Measurements from ENCODE around the gene PRDX6. TPM values are rescaled to one million over a fixed set of nuclear protein-coding genes. Genes with fewer than 3 reads are reported as not detected.
"Not testable (repeated sequence)": the region's sequence is repeated elsewhere in the genome, so short reads cannot be mapped to it uniquely, and the experiment has no call there.

Gene PRDX6
- polyA plus RNA-seq, 1 donor: 561 TPM

DNA sequence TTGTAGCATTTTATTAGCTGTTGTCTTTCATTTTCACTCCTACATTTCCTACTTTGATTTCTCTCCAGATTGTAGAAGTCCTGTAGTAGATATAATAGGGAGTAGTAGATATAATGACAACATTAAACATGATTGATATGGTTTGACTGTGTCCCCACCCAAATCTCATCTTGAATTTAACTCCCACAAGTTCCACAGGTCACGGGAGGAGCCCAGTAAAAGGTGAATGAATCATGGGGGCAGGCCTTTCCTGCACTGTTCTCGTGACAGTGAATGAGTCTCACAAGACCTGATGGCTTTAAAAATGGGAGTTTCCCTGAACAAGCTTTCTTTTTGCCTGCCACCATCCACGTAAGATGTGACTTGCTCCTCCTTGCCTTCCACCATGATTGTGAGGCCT lies 7.5 kb upstream of the PRDX6 start:
- no peak for DNase-seq

DNA sequence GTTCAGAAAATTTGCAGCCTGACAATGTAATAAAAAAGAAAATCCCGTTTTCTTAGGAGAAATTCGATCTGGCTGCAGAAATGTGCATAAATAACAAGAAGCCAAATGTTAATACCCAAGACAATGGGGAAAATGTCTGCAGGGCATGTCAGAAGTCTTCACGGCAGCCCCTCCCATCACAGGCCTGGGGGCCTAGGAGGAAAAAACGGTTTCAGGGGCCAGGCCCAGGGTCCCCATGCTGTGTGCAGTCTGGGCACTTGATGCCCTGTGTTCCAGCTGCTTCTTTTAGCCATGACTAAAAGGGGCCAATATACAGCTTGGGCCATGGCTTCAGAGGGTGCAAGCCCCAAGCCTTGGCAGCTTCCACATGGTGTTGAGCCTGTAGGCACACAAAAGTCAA lies 6.5 kb upstream of the PRDX6 start:
- no peak for DNase-seq

DNA sequence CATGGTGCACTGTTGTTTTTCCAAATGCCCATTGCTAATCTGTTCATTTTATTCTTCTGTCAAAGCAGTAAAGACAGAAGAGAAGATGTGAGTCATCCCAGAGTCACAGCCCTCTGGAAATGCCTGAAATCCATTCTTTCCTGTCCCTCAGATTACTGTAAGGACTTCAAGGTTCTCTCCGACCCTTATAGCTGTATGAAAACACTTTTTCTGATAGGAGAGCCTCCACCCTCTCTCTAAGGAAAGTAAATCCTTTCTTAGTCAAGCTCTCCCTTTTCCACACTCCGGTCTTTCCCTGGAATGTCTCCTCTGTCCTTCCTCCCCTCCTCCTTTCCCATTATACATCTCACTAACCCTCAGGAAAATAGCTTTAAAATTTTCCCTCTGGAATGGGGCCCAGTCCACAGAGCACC lies 3.5 kb upstream of the PRDX6 start:
- DNase-seq: no peak

DNA sequence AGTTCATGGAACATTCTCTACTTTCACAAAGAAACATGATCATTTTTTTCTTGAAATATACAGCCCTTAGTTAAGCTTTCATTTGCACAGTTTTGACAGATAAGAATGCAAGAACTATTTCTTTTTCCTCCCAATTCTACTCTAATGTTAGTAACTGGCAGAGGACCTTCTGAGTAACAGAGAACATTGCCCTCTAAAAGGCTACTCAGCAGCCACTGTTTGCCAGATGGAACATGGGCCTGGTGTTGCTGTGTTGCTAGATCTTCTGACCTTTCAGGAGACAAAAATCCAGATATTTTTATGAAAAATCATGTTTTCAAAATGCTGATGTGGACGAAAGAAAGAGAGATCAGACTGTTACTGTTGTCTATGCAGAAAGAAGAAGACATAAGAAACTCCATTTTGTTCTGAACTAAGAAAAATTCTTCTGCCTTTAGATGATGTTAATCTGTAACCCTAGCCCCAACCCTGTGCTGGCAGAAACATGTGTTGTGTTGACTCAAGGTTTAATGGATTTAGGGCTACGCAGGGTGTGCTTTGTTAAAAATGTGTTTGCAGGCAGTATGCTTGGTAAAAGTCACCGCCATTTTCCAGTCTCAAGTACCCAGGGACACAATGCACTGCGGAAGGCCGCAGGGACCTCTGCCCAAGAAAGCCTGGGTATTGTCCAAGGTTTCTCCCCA lies 2.9 kb upstream of the PRDX6 start:
- no peak for DNase-seq

DNA sequence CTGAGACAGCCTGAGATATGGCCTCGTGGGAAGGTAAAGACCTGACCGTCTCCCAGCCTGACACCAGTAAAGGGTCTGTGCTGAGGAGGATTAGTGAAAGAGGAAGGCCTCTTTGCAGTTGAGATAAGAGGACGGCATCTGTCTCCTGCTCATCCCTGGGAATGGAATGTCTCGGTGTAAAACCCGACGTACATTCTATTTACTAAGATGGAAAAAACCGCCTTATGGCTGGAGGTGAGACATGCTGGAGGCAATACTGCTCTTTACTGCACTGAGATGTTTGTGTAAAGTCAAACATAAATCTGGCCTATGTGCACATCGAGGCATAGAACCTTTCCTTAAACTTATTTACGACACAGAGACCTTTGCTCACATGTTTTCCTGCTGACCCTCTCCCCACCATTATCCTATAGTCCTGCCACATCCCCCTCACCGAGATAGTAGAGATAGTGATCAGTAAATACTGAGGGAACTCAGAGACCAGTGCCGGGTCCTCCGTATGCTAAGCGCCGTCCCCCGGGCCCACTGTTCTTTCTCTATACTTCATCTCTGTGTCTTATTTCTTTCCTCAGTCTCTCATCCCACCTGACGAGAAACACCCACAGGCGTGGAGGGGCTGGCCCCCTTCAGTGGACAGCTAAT lies 2.2 kb upstream of the PRDX6 start:
- not testable (repeated sequence) for DNase-seq

DNA sequence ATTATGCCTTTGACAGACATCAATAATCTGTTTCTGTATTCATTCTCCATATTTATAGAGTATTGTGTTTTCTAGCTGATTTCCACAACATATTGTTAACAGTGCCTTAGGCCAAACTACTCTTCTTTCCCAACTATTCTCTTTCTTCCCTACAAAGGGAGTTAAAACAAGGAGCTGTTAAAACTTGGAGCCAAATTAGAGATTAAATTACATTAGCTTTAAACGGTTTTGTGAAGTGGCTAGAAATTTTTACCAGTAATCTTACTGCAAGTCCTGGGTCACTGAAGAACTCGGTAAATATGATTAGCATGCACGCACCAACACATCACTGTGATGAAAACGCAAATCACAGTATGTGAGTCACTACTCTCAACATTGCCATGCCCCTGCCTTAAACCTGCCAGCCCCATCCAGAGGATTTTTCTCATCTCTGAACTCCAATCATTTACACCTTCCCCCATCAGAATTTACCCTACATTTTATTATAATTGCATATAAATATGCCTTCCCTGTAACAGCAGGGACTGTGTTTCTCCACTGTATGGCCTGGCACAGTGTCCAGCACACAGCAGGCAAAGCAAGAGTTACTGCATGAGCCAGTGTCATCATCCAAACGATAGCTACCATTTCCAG lies 1.5 kb upstream of the PRDX6 start:
- peak; percentile 6 for DNase-seq

DNA sequence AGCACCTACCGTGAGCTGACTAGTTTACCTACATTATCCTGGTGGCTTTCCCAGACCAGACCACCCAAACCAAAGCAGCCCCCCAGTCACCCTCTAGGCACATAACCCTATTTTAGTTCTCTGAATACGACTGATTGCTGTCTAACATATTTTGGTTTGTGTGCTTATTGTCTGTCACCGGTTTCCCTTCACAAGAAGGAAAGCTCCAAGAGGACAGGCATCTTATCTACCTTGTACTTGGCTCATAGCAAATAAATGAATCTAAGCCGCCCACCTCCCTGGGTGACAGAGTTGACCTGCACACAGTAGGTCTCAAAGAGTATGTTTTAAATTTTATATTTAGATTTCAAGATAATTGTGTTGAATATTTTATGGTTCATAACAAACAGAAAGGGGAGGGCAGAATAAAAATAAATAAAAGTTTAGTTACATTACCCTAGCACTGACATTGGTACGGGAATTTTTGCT lies 904 bp upstream of the PRDX6 start:
- DNase-seq: no peak

DNA sequence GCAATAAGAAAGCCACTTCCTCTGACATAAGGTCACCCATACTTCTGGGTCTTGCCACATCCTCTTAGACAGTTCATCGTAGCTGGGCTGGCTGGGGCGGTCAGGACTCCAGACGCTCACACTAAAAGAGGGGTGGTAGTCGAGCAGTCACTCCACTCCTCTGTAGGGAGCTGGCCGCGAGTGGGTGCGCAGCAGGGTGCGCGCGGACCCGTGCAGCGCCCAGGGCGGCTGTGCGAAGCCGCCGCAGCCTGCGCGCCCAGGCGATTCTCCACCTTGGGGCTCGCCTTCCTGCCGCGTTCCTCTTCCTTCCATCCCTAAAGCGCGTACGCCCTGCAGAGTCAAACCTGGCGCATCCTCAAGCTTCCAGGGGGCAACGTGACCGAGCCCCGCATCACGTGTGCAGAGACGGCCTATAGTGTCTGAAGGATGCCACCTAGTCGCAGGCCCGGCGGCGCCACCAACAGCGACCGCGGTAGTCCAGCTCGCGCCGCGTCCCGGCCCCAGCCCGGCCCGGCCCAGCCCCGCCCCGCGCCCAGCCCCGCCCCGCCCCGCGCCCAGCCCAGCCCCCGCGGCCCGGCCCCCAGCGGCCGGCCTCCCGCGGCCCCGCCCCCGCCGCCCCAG lies 360 bp upstream of the PRDX6 start:
- peak; percentile 91 for DNase-seq

DNA sequence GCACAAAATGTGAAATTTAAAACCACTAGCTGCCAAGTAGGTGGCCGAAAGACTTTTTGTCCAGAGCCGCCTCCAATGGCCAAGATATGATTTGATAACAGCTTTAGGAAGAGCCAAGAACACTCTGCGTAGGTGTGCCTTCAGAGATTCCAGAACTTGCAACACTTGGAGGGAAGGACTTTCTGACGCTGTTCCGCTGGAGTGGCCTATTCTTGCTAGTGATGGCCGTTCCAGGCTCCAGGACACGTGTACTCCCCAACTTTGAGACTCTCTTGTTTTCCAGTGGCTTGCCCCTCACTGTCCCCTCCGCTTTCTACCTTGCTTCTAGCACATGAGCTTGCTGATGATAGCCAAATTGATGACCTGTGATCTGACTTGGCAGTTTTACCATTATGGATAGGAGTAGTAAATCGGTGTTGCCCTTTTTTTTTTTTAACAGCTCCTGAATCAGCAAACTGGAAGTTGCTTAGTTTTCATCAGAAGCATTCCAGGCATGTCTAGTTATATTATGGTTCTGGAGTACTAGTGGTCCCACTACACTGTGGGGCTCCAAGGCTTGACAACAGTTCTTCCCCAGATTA lies 1.0 kb downstream of the PRDX6 start:
- DNase-seq: peak; percentile 72

DNA sequence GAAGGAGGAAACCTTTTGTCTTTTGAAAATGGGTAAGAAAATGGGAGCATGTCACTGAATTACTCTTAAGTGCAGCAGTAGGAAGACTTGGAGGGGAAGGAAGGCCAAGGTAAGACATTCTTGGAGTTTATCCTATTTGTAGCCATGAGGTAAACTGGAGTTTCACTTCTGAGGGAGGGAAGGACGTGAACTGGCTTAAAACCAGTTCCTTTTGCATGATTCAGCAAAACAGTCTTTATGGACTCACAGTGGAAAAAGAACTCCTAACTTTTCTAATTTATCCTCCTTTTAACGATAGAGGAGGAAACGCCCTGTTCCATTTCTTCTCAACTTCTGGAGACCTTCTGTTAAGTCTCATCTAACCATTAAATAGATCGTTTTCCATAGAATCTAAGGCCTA lies 2.5 kb downstream of the PRDX6 start:
- no peak for DNase-seq

DNA sequence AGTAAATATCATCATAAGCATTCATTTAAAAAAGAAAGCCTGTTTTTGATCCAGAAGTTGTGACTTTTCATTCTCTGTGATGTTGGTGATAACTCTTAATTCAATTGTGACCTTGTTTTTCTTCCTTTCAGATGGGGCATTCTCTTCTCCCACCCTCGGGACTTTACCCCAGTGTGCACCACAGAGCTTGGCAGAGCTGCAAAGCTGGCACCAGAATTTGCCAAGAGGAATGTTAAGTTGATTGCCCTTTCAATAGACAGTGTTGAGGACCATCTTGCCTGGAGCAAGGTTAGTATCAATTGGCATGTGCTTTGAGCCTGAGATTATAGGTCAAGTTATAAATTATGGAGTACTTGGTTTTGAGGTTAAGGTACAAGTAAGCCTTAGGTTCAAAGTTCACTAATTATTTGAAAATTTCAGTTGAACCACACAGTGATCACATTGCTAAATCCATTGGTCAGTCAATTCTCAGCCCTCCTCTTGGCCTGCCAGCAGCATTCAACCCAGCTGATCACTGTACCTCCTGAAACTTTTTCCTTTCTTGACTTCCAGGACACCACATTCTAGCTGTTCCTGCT lies 4.1 kb downstream of the PRDX6 start:
- no peak for DNase-seq

DNA sequence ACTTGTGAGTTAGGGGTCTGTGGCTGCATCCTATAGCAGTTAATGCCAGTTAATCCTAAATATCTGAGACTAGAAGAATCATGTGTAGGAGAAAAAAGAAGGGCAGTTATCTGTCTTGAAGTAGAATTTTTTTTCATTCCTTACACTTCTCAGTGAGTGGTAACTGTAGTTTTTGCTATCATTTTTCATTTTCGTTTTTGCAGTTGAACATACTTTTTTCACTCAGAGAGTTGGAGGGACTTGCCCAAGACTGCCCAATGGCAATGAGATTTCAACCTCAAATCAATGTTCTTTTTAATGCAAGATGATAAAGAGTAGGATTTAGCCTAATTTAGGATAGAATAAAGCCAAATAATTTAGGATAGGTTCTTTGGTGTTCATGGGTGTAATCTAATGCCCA lies 5.5 kb downstream of the PRDX6 start:
- no peak for DNase-seq

DNA sequence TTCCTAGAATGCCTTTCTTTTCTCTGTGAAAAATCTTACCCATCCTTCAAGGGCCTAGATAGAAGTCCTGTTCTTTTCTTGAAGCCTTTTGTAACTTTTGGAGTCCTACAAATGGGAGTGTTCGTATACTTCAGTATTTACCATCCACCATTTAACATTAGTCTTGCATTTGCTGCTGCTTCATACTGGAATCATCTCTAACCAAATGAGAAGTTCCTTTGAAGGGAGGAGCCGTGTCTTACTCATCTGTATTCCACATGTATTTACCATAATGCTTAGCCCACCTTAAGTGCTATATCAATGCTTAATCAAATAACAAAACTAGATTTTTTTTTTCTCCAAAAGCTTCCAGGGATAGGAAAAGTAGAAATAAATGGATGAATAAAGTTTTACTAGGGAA lies 7.1 kb downstream of the PRDX6 start:
- DNase-seq: no peak

DNA sequence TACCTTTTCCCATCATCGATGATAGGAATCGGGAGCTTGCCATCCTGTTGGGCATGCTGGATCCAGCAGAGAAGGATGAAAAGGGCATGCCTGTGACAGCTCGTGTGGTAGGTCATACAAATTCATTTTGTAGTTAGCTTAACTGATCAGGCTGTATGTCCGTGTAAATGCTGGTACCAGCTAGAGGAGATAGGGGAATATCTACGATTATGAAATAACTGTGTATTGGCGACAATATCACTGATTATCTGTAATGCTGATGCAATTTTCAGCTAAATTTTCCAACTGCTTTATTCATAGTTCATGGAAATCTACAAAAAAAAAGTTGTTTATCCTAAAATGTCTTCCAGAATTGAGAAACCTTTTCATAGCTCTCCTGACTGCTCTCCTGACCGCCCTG lies 8.3 kb downstream of the PRDX6 start:
- no peak for DNase-seq

DNA sequence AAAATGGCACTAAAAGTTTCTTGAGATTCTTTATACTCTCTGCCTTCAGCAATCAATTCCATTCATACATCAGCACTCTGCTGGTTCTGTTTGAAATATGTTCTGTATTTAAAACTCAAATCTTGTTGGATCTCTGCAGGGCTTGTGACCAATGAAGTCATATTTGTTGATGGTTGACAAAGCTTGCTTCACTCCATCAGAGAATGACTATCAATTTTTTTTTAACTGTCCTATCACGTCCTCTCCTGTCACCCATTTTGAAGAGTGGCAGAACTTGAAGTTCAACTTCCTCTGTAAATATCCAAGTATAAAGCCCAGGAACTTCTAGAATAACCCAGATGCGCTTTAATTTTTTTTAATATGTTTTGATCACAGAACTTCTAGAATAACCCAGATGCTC lies 10.9 kb downstream of the PRDX6 start:
- no peak for DNase-seq

DNA sequence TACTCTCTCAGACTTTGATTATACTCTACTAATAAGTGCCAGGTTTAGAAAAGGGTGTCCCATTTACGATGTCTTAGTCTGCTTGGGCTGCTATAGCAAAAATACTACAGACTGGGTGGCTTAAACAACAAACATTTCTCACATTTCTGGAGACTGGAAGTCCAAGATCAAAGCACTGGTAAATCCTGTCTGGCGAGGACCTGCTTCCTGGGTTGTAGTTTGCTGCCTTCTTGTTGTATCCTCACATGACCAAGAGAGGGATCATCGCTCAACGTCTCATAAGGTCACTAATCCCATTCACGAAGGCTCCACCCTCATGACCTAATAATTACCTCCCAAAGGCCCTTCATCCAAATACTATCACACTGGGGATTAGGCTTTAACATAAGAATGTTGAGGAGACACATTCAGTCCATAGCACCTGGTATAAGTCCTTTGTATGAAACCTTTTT lies 12.0 kb downstream of the PRDX6 start:
- no peak for DNase-seq

DNA sequence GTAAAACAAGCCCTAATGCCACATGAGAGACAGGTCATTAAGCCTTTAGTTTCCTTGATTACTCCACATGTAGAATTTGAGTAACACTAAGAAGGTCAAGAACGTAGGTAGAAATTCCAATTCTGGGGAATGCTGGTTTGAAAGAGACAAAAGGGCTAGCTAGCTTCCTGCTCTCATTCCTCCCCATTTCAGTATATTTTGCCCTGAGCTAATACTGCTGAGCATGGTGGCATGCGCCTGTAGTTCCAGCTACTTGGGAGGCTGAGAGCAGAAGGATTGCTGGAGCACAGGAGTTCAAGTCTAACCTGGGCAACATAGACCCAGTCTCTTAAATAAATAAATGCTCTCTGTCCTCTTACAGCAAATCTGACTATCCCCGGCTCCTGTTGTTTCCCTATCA lies 12.8 kb downstream of the PRDX6 start:
- DNase-seq: no peak

DNA sequence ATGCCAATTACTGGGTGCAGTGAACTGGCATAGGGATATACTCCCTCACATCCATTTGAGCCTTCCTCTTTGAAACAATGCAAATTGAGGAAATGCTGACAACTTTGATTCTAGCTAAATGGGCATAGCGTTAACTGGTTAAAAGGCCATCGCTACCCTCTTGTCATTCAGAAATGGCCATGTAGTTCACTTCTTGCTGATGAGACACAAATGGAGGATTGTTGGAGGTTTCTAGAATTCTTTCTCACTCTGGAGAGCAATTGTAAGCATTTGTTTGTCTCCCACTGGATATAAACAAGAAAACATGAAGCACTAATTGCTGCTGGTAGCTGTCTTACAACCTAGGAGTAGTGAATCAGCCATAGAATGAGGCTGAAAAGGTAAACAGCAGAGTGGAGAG lies 14.4 kb downstream of the PRDX6 start:
- DNase-seq: no peak

DNA sequence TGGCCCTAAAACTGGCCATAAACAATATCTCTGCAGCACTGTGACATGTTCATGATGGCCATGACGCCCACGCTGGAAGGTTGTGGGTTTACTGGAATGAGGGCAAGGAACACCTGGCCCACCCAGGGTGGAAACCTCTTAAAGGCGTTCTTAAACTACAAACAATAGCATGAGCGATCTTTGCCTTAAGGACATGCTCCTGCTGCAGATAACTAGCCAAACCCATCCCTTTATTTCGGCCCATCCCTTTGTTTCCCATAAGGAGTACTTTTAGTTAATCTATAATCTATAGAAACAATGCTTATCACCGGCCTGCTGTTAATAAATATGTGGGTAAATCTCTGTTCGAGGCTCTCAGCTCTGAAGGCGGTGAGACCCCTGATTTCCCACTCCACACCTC lies 16.0 kb downstream of the PRDX6 start:
- DNase-seq: not testable (repeated sequence)

DNA sequence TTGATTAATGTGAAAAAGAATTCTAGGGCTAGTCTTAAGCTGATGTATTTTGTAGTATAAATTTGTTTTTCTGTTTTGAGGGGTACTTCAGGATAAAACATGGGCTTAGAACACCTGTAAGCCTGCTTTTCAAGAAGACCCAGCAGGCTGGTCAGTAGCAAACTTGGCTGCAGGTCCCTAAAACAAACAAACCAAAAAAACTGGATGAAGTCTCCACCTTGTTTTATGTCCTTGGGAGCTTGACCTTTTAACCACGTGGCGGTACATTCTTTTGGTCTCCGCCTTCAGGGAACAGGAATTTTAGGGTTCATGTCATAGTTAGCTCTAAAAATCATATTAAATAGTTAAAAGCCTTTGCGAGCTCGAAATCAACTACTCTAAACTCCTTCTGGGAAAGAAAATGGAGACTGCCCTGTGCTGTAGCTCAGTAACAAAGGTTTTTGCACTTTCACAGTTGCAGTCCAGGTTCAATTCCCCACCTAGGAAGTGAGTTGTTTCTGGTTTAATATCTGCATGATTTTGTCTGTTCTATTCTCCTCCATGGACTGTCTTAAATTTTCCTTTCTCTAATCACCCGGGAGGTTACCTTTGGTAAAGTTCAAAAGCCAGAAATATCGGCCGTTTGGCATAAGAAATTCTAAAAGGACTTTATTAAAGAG lies 18.6 kb downstream of the PRDX6 start:
- DNase-seq: no peak

DNA sequence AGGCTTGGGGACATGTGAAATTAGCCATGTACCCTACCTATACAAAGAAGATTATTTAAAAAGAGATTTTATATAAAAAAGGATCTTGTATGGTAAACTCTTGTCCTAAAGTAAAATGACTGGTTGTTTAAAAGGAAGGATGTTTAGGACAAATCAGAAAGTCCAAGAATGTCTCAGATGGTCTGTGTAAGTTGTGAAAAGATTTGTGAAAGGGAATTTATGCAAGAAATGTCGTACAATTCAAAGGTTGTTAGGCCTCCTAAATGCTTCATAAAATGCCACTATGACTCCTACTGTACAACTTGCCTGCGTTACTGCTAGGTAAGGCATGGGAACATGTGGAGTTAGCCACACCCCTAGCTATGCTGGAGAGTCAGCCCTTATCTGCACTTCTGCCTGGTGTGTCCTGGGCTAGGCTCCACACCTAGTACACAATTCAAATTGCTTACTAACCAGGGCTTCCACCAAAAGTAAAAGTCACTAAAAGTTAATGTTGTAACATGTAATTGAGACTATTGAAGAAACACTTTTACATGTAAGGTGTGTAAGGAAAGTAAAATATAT lies 19.7 kb downstream of the PRDX6 start:
- DNase-seq: no peak

DNA sequence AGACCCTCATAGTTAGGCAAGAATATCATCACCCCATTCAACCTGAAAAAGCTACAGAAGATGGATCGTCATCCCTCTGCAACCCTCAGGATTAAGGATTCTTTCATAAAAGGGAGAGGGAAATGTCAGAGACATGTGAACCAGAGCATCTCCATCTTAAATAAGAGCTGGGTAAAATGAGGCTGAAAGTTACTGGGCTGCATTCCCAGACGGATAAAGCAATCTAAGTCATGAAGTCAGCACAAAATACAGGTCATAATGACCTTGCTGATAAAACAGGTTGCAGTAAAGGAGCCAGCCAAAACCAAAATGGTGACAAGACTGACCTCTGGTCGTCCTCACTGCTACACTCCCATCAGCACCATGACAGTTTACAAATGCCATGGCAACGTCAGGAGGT lies 22.6 kb downstream of the PRDX6 start:
- no peak for DNase-seq

Measured in hindlimb muscle (tissue), 1 donor.